Mesodermal cell (in vitro differentiated cells): ENCODE data around the gene MACROD1.

Experiments
- H3K27ac ChIP-seq: 2 replicates; pipeline ENCODE4 v1.7.0; 2013; ENCODE audit warnings: mild to moderate bottlenecking, low read depth, low read length, moderate library complexity; ENCODE audit not compliant: severe bottlenecking
- H3K36me3 ChIP-seq: 2 replicates; pipeline ENCODE4 v1.7.1; 2013; ENCODE audit warnings: mild to moderate bottlenecking, low read length, moderate library complexity; ENCODE audit not compliant: control insufficient read depth, insufficient read depth
- H3K4me1 ChIP-seq: one replicate; pipeline ENCODE4 v1.7.1; 2013; ENCODE audit warnings: mild to moderate bottlenecking, low read length; ENCODE audit not compliant: insufficient read depth, control insufficient read depth, poor library complexity, severe bottlenecking
- H3K4me3 ChIP-seq: 2 replicates; pipeline ENCODE4 v1.7.0; 2013; ENCODE audit warnings: low read length, control low read depth, mild to moderate bottlenecking; ENCODE audit not compliant: insufficient read depth, poor library complexity, severe bottlenecking; ENCODE audit errors: extremely low read depth
- H3K9me3 ChIP-seq: 2 replicates; pipeline ENCODE4 v1.7.1; 2013; ENCODE audit warnings: mild to moderate bottlenecking, low read length, moderate library complexity; ENCODE audit not compliant: control insufficient read depth
- WGBS, 2 experiments: methylation state at CpG; one replicate each; pipeline ENCODE4 v1.1.5; 2013; ENCODE audit warnings: missing lambda C conversion rate in 2 of 2; ENCODE audit not compliant: insufficient coverage in 2 of 2; 5-methylcytosine and 5-hydroxymethylcytosine counted together

Gene MACROD1

DNA sequence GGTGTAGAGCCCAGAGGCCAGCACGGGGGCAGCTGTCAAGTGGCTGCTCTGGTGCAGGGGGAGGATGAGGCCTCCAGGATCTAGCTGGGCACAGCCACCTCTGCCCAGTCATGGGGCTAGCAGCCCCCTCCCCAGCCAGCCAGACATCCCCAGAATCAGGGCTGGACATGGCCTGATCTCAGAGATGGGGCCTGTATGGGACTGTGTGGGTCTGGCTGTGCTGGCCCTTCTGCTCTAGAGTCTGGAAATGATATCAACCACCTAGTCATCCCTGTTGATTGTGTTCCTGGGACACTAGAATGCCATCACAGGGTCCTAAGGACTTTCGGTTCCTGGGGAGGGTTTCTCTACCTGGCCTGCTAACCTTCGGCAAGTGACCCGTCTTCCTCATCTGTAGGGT, 127.4 kb downstream of the MACROD1 start:
- WGBS, 2 experiments, result 100% methylated on average over 1 to 2 of the region's 4 CpGs
- no peak overlapping the region for H3K4me3 ChIP-seq
- H3K9me3 ChIP-seq, result no peaks in the 10 kb centered on the region
- no peak overlapping the region for H3K27ac ChIP-seq
- H3K4me1 ChIP-seq, result no peaks in the 10 kb centered on the region
- no peaks in the 10 kb centered on the region for H3K36me3 ChIP-seq

DNA sequence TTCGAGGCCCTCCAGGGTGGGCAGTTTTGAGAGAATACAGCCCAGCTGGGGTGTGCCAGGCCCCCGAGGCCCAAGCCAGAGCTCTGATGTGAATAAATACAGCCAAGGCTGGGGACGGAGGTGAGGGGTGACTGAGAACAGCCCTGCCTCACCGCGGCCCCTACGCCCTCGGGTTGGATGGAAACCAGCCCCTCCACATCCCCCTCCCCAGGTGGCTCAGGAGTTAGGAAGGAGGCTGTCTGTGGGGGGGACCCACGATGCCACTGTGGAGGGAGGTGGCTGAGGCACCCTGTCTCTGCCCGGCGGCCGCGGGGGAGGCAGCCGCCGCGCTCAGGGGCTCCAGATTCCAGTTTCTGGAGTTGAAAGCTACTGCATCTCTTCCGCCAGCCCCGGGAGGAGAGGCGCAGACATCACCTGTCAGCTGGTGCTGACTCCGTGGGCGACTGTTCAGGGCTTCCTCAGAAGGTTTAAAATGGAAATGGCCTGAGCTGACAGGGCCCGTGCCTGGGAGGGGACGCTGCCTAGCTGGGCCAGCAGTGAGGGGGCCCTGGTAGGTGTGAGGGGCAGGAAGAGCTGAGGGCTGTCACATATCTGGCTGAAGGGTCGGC, 128.8 kb downstream of the MACROD1 start:
- Histone ChIP-seq H3K4me3 (no peak overlapping the region), H3K27ac (no peak overlapping the region), H3K9me3 (no peaks in the 10 kb centered on the region), H3K4me1 (no peaks in the 10 kb centered on the region), H3K36me3 (no peaks in the 10 kb centered on the region)
- WGBS, 2 experiments, result 22 to 32% methylated on average over 14 to 20 of the region's 23 CpGs

DNA sequence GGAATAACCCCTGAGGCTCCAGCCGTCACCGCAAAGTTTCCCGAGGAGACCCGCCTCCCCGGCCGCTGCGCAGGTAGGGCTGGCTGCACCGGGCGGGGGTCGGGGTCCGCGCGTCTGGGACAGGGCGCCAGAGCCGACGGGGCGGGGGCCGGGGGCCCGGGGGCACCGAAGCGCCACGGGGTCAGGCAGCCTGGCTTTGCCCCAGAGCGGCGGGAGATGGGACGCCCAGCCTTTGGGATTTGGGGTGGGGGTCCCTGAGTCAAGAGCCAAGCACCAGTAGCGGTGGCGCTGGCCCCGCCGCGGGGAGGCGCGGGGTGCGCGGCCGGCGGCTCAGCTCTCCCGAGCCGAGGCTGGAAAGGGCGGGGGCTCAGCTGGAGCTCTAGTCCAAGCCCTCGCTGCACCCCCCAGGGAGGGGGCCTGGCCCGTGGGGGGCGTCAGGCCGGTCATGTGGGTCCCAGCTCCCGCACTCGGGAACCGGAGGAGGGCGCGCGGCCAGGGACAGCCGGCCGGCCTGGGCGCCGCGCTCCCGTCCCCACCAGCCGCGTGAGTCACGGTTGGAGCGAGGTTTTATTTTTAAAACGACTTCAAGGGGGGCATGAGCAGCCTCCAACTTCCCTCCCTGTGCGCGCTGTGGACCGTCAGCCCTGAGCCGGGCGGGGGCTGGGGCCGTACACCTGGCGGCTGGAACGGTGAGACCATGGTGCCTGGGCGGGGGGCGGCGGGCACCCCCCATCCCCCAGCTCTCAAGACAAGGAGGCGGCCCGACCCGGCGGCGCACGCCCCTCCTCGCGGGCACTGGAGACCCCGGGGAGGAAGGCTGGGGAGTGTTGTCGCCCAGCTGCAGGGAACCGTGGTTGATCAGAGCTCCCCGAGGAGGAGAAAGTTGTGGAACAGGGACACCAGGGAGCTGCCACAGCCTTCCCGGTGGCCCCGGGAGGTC, 129.6 kb downstream of the MACROD1 start:
- Histone ChIP-seq H3K9me3 (no peaks in the 10 kb centered on the region), H3K4me1 (peaks cover 3% of the 10 kb centered on the region), H3K27ac (no peak overlapping the region), H3K36me3 (no peaks in the 10 kb centered on the region), H3K4me3 (peak overlapping the region; percentile 37)
- 1 to 2% methylated on average over 45 to 54 of the region's 85 CpGs for WGBS, 2 experiments

DNA sequence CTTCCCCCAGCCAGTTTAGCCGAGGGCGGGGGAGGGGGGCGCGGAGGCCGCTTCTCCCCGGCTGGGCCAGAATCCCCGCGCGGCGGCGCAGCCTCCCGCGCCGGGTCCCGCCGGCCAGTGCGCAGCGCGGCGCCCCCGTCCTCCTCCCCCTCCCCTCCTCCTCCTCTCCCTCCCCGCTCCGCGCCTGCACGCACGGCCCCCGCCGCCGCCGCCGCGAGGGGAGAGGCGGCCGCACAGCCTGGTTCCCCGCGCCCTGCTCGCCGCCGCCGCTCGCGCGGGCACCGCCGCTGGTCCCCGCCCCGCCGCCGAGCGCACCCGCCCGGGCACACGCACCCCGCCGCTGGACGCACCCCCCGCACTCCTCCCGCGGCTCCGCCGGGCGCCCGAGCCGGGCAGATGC, 130.3 kb downstream of the MACROD1 start, which contains the start of gene FLRT1:
Gene FLRT1 (plus strand): TSS at position 356 of the 400 bp plus-strand sequence. CDS start 80,337 bp downstream, outside the sequence.
- Histone ChIP-seq H3K4me1 (peaks cover 3% of the 10 kb centered on the region), H3K27ac (no peak within 1 kb of the TSS), H3K36me3 (no peaks in the 10 kb centered on the region), H3K9me3 (no peaks in the 10 kb centered on the region), H3K4me3 (peak within 1 kb of the TSS; percentile 37)
- WGBS, 2 experiments, result 0% methylated on average over 3 to 25 of the region's 64 CpGs

DNA sequence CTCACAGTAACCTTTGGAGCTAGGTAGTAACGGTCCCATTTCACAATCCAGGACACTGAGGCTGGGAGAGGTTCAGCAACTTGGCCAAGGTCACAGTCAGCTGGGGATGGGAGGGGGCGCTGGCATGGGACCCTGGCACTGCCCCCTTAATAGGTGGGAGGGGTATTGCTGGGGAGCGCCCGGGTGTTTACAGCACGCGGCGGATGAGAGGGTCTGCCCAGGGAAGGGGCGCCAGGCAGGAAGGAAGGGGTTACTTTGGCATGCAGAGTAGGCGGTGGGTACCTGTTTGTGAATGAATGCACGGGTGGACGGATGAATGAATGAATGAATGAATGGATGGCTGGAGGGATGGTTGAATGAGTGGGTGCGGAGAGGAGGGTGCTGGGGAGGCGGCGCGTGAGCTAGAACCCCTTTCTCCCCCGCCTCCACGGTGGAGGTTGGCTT, 130.8 kb downstream of the MACROD1 start:
- H3K4me1 ChIP-seq, result peaks cover 3% of the 10 kb centered on the region
- 55 to 70% methylated on average over 8 to 10 of the region's 17 CpGs for WGBS, 2 experiments
- H3K27ac ChIP-seq, result no peak overlapping the region
- no peaks in the 10 kb centered on the region for H3K9me3 ChIP-seq
- H3K36me3 ChIP-seq, result no peaks in the 10 kb centered on the region
- H3K4me3 ChIP-seq, result peak overlapping the region; percentile 8

DNA sequence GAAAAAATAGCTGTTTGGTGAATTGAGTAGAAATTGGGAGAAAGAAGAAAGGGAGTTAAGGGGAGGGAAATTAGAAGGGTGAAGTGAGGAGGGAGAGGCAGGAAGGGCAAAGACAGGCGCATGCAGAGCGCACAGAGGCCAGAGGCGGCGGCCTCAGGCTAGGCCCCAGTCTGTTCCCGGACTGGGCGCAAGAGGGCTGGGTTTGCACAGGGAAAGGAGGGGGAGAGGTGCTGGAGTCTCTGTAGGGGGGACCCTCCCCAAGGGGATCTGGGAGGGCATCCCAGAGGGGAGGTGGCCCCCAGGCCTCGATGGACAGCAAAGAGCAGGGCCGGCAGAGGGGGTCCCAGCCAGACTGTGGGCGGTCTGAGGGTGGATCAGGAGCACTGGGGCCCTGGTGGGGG, 131.5 kb downstream of the MACROD1 start:
- Histone ChIP-seq H3K27ac (no peak overlapping the region), H3K9me3 (no peaks in the 10 kb centered on the region), H3K4me1 (peaks cover 9% of the 10 kb centered on the region), H3K36me3 (no peaks in the 10 kb centered on the region), H3K4me3 (no peak overlapping the region)
- WGBS, 2 experiments, result 58 to 65% methylated on average over 6 to 9 of the region's 9 CpGs

DNA sequence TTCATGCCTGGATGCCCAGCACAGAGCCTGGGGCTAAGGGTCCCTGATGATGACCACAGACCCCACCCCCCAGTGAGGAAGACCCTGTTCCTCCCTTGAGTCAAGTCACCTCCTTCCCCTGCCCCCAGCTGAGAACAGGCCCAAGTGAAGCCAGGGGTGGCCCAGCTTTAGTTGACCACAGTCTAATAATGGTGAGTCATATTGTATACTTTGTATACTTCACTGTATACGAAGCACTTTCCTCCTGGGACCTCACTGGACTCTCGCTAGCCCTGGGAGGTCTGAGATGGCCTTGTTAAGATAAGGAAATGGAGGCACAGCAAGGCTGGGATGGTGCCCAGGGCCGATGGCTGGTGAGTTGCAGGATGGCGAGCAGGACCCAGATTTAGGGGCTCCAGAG, 133.9 kb downstream of the MACROD1 start:
- 83 to 96% methylated on average over 2 to 3 of the region's 4 CpGs for WGBS, 2 experiments
- H3K4me1 ChIP-seq, result peaks cover 31% of the 10 kb centered on the region
- H3K4me3 ChIP-seq, result no peak overlapping the region
- no peak overlapping the region for H3K27ac ChIP-seq
- no peaks in the 10 kb centered on the region for H3K9me3 ChIP-seq
- H3K36me3 ChIP-seq, result no peaks in the 10 kb centered on the region

DNA sequence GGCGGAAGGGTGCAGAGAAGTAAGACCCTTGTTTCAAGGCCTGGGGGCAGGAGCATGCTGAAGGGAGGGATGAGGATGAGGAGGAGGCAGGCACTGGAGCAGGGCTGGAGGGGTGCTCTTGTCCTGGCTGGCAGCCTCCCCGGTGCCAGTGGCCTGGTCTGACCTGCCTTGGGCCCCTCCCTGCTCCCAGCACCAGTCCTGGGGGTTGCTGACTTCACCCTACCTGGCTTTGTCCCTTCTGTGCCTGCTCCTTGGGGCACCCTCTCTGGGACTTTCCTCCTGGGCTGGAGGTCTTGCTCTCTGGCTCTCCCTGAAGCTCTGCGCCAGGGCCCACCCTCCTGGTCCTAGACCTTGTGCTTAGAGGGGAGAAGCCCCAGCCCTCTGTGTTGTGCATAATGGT, 134.9 kb downstream of the MACROD1 start:
- Histone ChIP-seq H3K4me3 (no peak overlapping the region), H3K27ac (no peak overlapping the region), H3K36me3 (no peaks in the 10 kb centered on the region), H3K4me1 (peaks cover 31% of the 10 kb centered on the region), H3K9me3 (no peaks in the 10 kb centered on the region)
- WGBS, 2 experiments, result 87 to 100% methylated on average over 2 to 3 of the region's 3 CpGs

DNA sequence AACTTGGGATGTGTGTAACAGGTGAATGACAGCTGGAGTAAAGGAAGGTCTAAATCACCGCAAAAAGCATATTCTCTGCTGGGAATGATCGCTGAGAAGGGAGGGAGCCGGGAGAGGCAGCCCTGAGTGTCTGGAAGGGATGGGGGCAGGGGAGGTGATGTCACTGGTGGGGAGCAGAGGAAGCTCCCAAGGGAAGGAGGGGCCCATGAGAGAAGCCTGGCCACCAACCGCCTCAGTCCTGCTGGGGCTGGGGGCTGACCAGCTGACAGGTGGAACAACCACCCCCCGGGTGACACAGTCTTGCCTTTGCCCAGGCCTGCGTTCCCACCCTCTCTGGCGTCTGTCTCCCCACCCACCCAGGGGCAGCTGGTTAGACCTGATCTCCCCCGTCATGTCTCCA, 136.1 kb downstream of the MACROD1 start:
- peaks cover 36% of the 10 kb centered on the region for H3K4me1 ChIP-seq

DNA sequence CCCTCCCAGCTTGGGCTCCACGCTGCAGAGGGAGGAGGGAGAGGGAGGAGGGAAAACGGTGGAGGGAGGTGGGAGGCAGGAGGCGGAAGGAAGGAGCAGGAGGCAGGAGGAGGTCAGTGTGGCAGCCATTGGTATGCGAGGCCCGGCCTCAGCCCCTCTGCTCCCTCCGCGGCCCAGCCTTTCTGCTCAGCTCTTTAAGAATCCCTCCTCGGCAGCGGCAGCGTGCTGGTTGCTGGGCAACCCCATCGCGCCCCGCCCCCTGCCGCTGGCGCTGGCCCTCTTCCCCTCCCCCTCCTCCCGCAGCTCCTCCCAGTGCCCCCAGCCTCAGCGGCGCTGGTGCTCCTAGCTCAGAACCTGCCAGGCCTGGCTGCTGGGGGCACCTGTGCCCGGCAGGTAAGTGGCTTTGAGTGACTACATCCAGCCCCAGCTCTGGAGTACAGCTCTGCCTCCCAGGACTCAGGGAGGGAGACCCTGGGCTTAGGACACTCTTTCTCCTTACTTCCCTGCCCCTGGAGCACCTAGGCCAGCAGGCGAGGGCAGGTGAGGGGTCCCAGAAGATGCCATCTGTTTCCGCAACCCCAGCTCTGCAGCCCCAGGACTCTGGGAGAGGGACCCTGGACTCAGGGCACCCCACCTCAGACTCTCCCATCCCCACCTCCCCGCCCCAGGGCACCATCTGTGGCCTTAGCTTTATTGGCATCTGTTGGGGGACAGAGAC, 137.4 kb downstream of the MACROD1 start:
- Histone ChIP-seq H3K4me1 (peaks cover 44% of the 10 kb centered on the region), H3K9me3 (no peaks in the 10 kb centered on the region), H3K36me3 (no peaks in the 10 kb centered on the region), H3K27ac (peak overlapping the region; percentile 69), H3K4me3 (no peak overlapping the region)
- WGBS, 2 experiments, result 15 to 20% methylated on average over 9 to 13 of the region's 22 CpGs

More for the DNA sequence above, 136.1 kb downstream of the MACROD1 start:
- Histone ChIP-seq H3K36me3 (no peaks in the 10 kb centered on the region), H3K9me3 (no peaks in the 10 kb centered on the region), H3K4me3 (no peak overlapping the region), H3K27ac (no peak overlapping the region)
- WGBS, 2 experiments, result 46 to 56% methylated on average over 4 to 7 of the region's 8 CpGs
